ENCODE results near the gene DAPK3. TPM values are rescaled to one million over a fixed set of nuclear protein-coding genes. Genes with fewer than 3 reads are reported as not detected.

DAPK3 gene
- total RNA-seq, 4 donors from 2014 or later: 192 to 257 (median 235) TPM

GRCh38 chr19:3931041-3931440, 39.9 kb downstream of the DAPK3 start:
- H3K4me1 ChIP-seq: peaks cover 0 to 25% (median 8%) of the 10 kb centered on the region in 3 donors
- 88% methylated on average over 1 of the region's 8 CpGs; no CpG with 5 or more reads in 1 of the 2 donors for WGBS, 2 donors (ENCODE audit: low coverage in 1 of 2)
- TF ChIP-seq CTCF (IDR thresholded peaks at IDR 0.05) (no peak), POLR2A (IDR thresholded peaks at IDR 0.05) (no peak), POLR2AphosphoS5 (IDR thresholded peaks at IDR 0.05) (no peak), EP300 (IDR thresholded peaks at IDR 0.05) (no peak)
- peak; percentile 36 for ATAC-seq
- H3K36me3 ChIP-seq: no peaks in the 10 kb centered on the region
- peaks cover 16% of the 10 kb centered on the region for H3K27me3 ChIP-seq
- no peaks in the 10 kb centered on the region for H3K9me3 ChIP-seq
- H3K4me3 ChIP-seq: no peak overlapping the region
- H3K27ac ChIP-seq: no peak overlapping the region

GRCh38 chr19:3923912-3924311, 47.0 kb downstream of the DAPK3 start:
- TF ChIP-seq EP300 (IDR thresholded peaks at IDR 0.05) (no peak), CTCF (IDR thresholded peaks at IDR 0.05) (no peak), POLR2AphosphoS5 (IDR thresholded peaks at IDR 0.05) (no peak), POLR2A (IDR thresholded peaks at IDR 0.05) (no peak)
- no peak for ATAC-seq
- 64 to 71% methylated on average over 1 of the region's 1 CpG for WGBS, 2 donors (ENCODE audit: low coverage in 1 of 2)
- Histone ChIP-seq H3K27ac (no peak overlapping the region), H3K9me3 (peaks cover 0 to 23% (median 0%) of the 10 kb centered on the region in 3 donors), H3K27me3 (no peaks in the 10 kb centered on the region), H3K4me1 (no peaks in the 10 kb centered on the region), H3K36me3 (no peaks in the 10 kb centered on the region), H3K4me3 (no peak overlapping the region)

GRCh38 chr19:3923096-3923758, 47.7 kb downstream of the DAPK3 start:
- no peaks in the 10 kb centered on the region for H3K4me1 ChIP-seq
- no peak for ATAC-seq
- peaks cover 0 to 23% (median 0%) of the 10 kb centered on the region in 3 donors for H3K9me3 ChIP-seq
- H3K27ac ChIP-seq: no peak overlapping the region
- no peaks in the 10 kb centered on the region for H3K27me3 ChIP-seq
- TF ChIP-seq CTCF (IDR thresholded peaks at IDR 0.05): no peak
- TF ChIP-seq POLR2AphosphoS5 (IDR thresholded peaks at IDR 0.05): no peak
- no peak for TF ChIP-seq EP300 (IDR thresholded peaks at IDR 0.05)
- TF ChIP-seq POLR2A (IDR thresholded peaks at IDR 0.05): no peak
- H3K36me3 ChIP-seq: no peaks in the 10 kb centered on the region
- no peak overlapping the region for H3K4me3 ChIP-seq

GRCh38 chr19:3919793-3920192, 51.1 kb downstream of the DAPK3 start:
- H3K9me3 ChIP-seq: peaks cover 0 to 23% (median 0%) of the 10 kb centered on the region in 3 donors
- no peak for TF ChIP-seq POLR2A (IDR thresholded peaks at IDR 0.05)
- TF ChIP-seq CTCF (IDR thresholded peaks at IDR 0.05): no peak
- TF ChIP-seq POLR2AphosphoS5 (IDR thresholded peaks at IDR 0.05): no peak
- no peak for TF ChIP-seq EP300 (IDR thresholded peaks at IDR 0.05)
- no peak overlapping the region for H3K4me3 ChIP-seq
- H3K27me3 ChIP-seq: no peaks in the 10 kb centered on the region
- no peak overlapping the region for H3K27ac ChIP-seq
- H3K4me1 ChIP-seq: no peaks in the 10 kb centered on the region
- no peaks in the 10 kb centered on the region for H3K36me3 ChIP-seq
- no peak for ATAC-seq
- WGBS, 2 donors (ENCODE audit: low coverage in 1 of 2): 90 to 98% methylated on average over 3 to 6 of the region's 8 CpGs

GRCh38 chr19:3916033-3916432, 54.9 kb downstream of the DAPK3 start:
- no peak for TF ChIP-seq CTCF (IDR thresholded peaks at IDR 0.05)
- no peak for TF ChIP-seq POLR2AphosphoS5 (IDR thresholded peaks at IDR 0.05)
- TF ChIP-seq EP300 (IDR thresholded peaks at IDR 0.05): no peak
- TF ChIP-seq POLR2A (IDR thresholded peaks at IDR 0.05): no peak
- Histone ChIP-seq H3K4me1 (no peaks in the 10 kb centered on the region), H3K4me3 (no peak overlapping the region), H3K27ac (no peak overlapping the region), H3K9me3 (peaks cover 0 to 8% (median 0%) of the 10 kb centered on the region in 3 donors), H3K36me3 (no peaks in the 10 kb centered on the region), H3K27me3 (no peaks in the 10 kb centered on the region)
- ATAC-seq: no peak
- WGBS, 2 donors (ENCODE audit: low coverage in 1 of 2): 93 to 100% methylated on average over 4 to 5 of the region's 5 CpGs

Measured in gastroesophageal sphincter (tissue), 4 donors.